Measurements from ENCODE around the gene INVS.

Gene INVS

DNA sequence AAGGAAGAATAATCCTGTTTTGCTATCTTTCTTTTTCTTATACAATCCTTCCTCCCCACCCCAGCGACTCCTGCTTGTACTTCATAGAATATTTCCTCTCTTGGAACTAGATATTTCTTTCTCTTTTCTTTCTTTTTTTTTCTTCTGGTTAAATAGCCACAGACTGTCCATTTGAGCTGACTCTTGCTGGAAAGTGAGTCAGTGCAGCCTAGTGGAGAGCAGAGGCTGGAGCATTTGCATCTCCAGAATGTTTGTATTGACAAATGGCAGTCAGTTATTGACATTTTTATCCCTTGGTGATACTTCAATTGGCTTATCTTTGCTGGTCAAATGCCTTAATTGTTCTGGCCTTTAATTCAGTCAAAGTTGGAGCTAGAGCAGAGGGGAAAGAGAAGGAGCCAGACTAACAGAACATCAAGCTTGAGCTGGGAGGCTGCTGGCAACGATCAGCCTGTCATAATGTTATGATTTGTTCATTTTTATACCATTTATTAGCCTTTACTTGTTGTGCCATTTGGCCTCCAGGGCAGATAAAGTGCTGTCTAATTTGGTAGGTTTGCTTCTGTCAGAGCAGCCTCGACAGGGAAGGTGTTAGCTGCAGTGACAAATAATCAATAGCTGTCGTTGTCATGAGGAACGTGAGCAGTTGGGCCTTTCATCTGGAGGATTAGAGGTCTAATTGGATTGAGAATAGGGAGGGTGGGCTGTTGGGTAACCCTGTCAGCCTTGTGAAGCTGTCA, 69.0 kb downstream of the INVS start:
- TF ChIP-seq, protein P1, sequence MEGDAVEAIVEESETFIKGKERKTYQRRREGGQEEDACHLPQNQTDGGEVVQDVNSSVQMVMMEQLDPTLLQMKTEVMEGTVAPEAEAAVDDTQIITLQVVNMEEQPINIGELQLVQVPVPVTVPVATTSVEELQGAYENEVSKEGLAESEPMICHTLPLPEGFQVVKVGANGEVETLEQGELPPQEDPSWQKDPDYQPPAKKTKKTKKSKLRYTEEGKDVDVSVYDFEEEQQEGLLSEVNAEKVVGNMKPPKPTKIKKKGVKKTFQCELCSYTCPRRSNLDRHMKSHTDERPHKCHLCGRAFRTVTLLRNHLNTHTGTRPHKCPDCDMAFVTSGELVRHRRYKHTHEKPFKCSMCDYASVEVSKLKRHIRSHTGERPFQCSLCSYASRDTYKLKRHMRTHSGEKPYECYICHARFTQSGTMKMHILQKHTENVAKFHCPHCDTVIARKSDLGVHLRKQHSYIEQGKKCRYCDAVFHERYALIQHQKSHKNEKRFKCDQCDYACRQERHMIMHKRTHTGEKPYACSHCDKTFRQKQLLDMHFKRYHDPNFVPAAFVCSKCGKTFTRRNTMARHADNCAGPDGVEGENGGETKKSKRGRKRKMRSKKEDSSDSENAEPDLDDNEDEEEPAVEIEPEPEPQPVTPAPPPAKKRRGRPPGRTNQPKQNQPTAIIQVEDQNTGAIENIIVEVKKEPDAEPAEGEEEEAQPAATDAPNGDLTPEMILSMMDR (IDR thresholded peaks at IDR 0.05; ENCODE audit: control insufficient read depth, insufficient read depth, low read depth, low read length, missing control alignments), result peak; percentile 28
- no peak for DNase-seq (ENCODE audit: low read depth)
- no peak overlapping the region for H3K4me3 ChIP-seq (ENCODE audit: control insufficient read depth, low read depth, low read length)

DNA sequence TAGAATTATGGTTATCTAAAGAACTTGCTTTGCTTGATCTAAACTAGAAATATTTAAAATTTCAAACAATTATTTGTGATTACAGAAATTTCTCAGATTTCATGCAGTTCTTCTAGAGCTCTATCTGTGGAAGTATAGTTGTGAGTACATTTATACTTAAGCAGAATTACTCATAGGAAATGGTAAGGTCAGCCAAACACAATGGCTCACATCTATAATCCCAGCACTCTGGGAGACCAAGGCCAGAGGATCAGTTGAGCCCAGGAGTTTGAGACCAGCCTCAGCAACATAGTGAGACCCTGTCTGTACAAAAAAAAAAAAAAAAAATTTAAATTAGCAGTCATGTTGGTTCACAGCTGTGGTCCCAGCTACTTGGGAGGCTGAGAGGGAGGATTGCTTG, 71.0 kb downstream of the INVS start:
- TF ChIP-seq, protein P1 (IDR thresholded peaks at IDR 0.05; ENCODE audit: control insufficient read depth, insufficient read depth, low read depth, low read length, missing control alignments), result no peak
- DNase-seq (ENCODE audit: low read depth), result no peak
- no peak overlapping the region for H3K4me3 ChIP-seq (ENCODE audit: control insufficient read depth, low read depth, low read length)

DNA sequence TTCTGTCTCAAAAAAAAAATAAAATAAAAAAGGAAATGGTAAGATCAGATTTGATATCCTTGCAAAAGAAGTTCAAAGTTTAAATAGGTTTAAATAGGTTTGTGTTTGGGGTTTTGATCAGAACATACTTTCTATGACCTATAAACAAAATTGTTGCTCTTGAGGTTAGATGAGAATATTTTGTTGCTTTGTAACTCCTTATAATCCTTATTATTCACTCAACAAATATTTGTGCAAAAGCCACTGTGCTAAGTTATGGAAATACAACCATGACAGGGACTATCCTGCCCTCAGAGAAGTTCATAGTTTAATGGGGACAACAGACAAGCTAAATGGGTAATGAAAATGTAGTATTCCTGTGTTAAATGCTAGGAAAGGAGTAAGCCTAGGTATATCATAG, 71.5 kb downstream of the INVS start:
- TF ChIP-seq, protein P1 (IDR thresholded peaks at IDR 0.05; ENCODE audit: control insufficient read depth, insufficient read depth, low read depth, low read length, missing control alignments), result no peak
- DNase-seq (ENCODE audit: low read depth), result no peak
- H3K4me3 ChIP-seq (ENCODE audit: control insufficient read depth, low read depth, low read length), result no peak overlapping the region

DNA sequence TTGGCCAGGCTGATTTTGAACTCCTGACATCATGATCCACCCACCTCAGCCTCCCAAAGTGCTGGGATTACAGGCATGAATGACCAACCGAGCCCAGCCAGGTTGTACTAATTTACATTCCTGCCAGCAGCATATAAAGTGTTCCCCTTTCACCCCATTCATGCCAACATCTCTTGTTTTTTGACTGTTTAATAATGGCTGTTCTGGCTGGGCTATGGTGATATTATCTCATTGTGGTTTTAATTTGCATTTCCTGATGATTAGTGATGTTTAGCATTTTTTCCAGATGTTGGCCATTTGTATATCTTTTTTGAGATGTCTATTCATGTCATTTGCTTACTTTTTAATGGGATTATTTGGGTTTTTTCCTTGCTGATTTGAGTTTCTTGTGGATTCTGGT, 87.3 kb downstream of the INVS start:
- DNase-seq (ENCODE audit: low read depth), result peak; percentile 3
- TF ChIP-seq, protein P1 (IDR thresholded peaks at IDR 0.05; ENCODE audit: control insufficient read depth, insufficient read depth, low read depth, low read length, missing control alignments), result no peak
- no peak overlapping the region for H3K4me3 ChIP-seq (ENCODE audit: control insufficient read depth, low read depth, low read length)

DNA sequence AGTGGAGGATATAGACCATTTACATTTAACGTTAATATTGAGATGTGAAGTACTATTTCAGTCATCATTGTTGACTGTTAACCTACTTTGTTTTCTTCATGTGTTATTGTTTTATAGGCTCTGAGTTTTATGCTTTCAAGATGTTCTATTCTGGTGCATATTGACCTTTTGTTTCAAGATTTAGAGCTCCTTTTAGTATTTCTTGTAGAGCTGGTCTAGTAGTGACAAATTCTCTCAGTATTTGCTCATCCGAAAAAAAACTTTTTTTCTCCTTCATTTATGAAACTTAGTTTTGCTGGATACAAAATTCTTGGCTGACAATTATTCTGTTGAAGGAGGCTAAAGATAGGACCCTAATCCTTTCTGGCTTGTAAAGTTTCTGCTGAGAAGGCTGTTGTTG, 91.3 kb downstream of the INVS start:
- DNase-seq (ENCODE audit: low read depth), result no peak
- TF ChIP-seq, protein P1 (IDR thresholded peaks at IDR 0.05; ENCODE audit: control insufficient read depth, insufficient read depth, low read depth, low read length, missing control alignments), result no peak
- no peak overlapping the region for H3K4me3 ChIP-seq (ENCODE audit: control insufficient read depth, low read depth, low read length)

DNA sequence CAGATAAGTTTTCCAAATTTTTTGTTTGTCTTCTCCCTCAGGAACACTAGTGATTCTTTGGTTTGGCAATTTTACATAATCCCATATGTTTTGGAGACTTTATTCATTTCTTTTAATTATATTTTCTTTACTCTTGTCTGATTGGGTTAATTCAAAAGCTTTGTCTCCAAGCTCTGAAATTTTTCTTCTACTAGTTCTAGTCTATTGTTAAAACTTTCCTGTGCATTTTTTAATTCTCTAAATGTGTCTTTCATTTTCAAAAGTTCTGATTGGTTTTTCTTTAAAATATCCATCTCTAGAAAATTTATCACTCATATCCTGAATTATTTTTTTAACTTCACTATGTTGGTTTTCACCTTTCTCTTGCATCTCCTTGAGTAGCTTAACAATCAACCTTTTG, 92.2 kb downstream of the INVS start:
- DNase-seq (ENCODE audit: low read depth), result no peak
- TF ChIP-seq, protein P1 (IDR thresholded peaks at IDR 0.05; ENCODE audit: control insufficient read depth, insufficient read depth, low read depth, low read length, missing control alignments), result no peak

More for the DNA sequence above, 92.2 kb downstream of the INVS start:
- no peak overlapping the region for H3K4me3 ChIP-seq (ENCODE audit: control insufficient read depth, low read depth, low read length)
